Dermis microvascular lymphatic vessel endothelial cell (primary cell): ENCODE measurements around the gene PRDX3. TPM values are rescaled to one million over a fixed set of nuclear protein-coding genes. Genes with fewer than 3 reads are reported as not detected.
"Not testable (repeated sequence)": the region's sequence is repeated elsewhere in the genome, so short reads cannot be mapped to it uniquely, and the experiment has no call there.

Experiments used
- DNase-seq, 2 donors: peaks; one replicate each; pipeline versions ENCODE4 v3.0.0 to v3.0.0-alpha.2; 2010; ENCODE audit warnings: low read depth in 2 of 2
- total RNA-seq: library from RNA; depleted of rRNA; stranded (reverse); fragments of >200 nt; gene quantifications from 2 replicates; pipeline ENCODE4 v1.2.1, GENCODE V29; 2014

PRDX3 gene
- total RNA-seq, 1 donor from 2014 or later, result 235 TPM

DNA sequence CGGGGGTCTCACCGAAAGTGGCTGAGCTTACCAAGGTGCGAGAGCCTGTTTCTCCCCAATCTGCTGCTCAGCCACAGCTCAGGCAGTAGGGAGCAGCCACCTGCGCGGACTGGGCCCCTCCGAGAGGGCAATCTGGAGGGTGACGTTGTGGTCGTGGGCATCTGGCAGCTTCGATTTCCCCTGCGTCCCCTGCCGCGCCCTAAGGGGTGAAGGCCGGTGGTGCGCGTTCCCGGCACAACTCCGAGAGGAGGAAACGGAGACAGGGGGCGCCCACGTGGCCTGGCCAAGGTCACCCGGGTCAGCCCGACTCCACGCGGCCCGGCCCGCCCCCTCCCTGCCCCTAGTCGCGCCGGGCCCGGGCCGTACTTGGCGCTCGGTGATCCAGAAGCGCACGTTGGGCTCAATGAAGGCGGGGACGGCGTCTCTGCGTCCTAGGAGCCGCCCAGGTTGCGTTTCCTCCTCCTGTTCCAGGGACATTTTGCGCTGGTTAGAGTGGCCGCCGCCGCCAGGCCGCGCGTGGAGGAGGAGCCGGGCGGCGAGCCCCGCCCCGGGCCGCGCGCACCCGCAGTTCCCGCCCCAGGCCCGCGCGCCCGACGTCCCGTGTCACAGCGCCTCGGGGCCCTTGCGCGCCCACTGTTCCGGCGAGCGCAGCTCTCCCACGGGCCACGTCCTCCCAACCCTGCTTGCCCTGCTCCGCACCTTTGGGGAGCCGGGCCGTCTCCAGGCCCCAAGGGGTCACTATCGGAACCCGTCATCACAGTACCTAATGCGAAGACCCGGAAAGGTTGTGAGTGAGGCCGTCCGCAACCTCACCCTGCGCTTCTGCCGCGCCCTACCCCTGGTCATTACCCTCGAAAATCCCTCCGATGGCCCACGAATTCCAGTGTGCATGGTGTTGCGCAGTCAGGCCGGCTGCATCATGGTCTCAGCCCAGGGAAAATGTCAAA, 13.2 kb downstream of the PRDX3 start, which contains the start of gene SFXN4:
Gene SFXN4 (minus strand): TSS at position 544 of the 947 bp plus-strand sequence. CDS start 67 bp downstream, at position 477.
- DNase-seq, result peak; percentile 14 to 73

DNA sequence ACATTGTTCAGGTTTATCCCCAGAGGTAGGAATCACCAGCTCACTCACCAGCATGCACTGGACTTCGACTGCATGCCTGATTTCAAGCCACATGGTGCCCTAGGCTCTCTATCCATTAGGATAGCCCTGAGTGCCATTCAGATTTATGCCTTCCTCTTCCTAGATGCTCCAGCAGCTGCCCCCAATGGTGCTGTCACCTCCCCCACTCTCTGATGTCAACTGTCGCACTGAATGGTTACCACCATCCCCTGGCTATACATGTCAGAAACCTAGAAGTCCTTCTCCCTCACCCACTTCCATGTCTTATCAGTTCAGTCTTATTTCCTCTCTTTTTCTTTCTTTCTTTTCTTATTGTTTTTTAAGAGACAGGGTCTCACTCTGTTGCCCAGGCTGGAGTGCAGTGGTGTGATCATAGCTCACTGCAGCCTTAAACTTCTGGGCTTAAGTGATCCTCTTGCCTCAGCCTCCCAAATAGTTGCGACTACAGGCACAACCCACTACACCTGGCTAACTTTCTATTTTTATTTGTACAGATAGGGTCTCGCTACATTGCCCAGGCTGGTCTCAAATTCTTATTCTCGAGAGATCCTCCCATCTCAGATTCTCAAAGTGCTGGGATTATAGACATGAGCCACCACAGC, 16.0 kb downstream of the PRDX3 start:
- no peak for DNase-seq

DNA sequence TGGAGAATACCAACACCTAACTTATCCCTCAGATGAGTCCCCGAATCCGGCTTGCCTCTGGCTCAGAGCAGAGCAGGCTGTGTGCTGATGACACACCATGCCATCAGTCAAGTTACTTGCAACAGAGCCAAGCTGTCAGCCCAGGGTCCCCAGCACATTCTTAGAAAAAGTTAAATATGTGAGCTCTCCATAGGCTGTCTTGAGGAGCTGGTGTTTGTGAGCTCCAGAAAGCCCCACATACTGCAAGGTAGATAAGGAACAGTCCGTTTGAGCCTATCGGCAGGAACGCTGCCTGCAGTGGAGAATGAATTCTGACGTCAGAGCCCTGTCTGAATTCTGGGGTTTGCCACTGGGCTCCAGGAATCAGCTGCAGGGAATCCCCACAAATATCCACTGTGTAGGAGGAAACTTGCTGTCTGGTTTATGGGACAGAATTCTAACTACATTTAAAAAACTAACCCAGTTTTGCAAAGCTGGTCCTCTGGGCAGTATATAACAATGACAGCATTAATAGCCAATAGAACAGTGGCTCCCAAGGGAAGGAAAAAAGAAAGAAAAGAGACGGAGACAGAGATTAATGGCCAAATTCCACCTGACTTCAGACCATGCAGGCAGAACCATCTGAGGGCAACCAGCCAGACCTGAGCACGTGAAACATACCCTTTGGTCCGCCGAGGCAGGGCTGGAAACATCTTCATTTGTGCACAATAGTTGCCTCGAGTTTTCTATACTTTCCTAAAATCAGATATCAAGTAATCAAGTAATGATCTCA, 16.7 kb downstream of the PRDX3 start:
- DNase-seq, result no peak

DNA sequence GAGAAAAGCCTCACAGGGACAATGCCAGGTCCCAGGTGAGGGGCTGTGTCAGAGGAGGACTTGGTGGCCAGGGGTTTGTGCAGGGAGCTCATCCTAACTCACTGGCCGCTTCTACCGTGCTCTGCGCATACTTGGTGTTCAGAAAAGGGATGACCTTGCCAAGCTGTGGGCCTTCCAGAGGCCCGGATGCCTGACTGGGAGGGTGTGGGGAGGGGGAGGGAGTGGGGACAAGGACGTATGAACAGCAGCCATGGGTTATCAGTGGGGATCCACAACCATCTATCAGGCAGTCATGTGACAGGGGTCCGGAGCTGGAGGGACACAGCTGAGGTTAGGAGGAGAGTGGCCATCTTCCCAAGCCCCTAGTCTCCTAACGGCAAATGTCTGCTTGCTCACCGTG, 19.3 kb downstream of the PRDX3 start:
- no peak for DNase-seq

DNA sequence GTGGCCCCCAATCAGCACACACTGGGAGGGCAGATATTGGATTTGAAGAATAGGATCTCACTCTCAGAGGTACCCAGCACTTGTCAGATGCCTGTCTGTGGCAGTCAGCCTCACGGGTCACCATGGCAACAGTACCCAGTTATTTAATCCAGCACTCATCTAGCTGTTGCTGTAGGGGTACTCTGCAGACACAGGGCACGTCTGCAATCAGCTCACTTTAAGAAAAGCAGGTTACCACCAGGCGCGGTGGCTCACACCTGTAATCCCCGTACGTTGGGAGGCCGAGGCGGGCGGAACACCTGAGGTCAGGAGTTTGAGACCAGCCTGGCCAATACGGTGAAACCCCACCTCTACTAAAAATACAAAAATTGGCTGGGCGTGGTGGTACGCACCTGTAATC, 25.0 kb downstream of the PRDX3 start:
- DNase-seq, result no peak

DNA sequence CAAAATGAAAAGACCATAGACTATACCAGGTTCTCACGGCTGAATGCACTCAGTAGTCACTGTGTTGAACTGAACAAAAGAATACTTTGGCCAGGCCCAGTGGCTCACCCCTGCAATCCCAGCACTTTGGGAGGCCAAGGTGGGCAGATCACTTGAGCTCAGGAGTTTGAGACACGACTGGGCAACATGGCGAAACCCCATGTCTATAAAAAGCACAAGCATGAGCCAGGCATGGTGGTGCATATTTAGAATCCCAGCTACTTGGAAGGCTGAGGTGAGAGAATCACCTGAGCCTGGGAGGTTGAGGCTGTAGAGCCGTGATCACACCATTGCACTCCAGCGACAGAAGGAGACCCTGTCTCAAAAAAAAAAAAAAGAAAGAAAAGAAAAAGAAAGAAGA, 25.6 kb downstream of the PRDX3 start:
- no peak for DNase-seq

DNA sequence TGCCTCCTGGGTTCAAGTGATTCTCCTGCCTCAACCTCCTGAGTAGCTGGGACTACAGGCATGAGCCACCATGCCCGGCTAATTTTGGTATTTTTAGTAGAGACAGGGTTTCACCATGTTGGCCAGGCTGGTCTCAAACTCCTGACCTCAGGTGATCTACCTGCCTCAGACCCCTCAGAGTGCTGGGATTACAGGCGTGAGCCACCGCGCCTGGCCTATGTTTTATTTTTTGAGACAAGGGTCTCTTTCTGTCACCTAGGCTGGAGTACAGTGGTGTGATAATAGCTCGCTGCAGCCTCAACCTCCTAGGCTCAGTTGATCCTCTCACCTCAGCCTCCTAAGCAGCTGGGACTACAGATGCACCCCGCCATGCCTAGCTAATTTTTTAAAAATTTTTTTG, 27.0 kb downstream of the PRDX3 start:
- DNase-seq, result not testable (repeated sequence)

DNA sequence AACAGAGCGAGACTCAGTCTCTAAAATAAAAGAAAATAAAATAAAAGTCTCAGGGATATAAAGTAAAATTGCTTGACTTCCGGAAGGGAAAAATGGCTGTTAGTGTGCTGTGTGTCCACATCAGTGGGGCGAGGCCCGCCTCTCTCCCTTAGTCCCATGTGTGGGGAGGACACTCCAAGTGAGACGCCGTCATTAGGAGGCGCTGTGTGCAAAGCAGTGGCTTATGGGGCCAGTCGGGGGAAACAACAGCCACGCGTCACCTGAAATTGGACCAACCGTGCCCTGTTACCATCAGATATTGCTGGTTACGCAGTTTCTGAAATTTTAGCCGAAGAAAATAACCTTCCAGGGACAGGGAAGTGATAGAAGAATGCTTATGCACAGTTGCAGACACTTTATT, 28.9 kb downstream of the PRDX3 start:
- peak in 1 of 2 donors; percentile 6 for DNase-seq

DNA sequence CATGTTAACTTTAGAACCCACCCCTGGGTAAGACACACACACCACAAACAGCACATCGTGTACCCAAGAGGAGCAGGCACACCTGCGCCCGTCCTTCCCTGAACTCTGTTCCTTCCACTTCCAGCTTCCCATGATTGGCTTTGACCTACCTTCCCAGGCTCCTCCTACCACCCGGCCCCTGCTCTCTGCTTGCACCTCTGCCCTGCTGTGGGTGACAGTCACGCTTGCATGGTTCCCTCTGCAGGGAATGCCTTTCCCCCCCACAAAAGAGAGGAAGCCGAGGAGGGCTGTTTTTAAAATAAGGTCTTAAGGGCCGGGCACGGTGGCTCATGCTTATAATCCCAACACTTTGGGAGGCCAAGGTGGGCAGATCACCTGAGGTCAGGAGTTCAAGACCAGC, 29.5 kb downstream of the PRDX3 start:
- DNase-seq, result no peak

DNA sequence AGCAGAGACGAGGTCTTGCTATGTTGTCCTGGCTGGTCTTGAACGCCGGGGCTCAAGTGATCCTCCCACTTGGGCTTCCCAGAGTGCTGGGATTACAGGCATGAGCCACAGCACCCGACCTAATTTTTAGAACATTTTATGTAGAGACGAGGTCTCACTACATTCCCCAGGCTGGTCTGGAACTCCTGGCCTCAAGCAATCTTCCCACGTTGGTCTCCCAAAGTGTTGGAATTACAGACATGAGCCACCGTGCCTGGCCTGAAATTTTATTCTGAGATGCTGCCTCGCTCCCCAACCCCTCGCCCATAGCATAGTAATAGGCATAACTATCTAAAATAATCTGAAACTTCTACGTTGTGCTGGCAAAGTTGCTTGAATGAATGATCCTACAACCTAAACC, 35.0 kb downstream of the PRDX3 start:
- DNase-seq, result no peak

DNA sequence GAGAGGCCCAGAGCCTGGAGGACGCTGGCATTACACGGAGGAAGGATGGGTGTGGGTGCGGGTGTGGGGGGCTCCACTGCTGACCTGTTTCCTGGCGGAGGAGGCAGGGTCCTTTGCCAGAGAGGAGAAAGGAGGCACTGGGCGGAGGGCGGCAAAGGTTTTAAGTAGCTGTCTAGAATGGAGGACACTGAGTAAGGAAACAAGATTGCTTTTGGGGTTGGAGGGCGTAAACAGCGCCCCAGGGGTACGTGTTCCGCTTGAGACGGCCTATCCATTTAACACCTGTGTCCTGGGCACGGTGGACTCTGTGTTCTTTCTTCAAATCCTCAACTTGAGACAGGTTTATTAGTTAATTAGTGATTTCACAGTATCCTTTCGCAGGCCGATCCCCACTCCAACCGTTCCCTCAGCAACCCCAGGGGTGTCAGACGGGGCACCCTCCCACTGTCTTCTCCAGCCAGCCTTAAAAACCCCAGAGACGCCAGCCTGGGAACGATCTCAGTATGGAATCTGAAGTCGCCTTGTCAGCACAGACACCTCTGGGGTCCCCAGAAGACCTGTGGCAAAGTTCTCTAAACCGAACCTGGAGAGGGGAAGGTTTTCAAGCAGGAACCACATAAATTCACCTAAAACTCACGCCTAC, 37.9 kb downstream of the PRDX3 start:
- DNase-seq, result no peak

DNA sequence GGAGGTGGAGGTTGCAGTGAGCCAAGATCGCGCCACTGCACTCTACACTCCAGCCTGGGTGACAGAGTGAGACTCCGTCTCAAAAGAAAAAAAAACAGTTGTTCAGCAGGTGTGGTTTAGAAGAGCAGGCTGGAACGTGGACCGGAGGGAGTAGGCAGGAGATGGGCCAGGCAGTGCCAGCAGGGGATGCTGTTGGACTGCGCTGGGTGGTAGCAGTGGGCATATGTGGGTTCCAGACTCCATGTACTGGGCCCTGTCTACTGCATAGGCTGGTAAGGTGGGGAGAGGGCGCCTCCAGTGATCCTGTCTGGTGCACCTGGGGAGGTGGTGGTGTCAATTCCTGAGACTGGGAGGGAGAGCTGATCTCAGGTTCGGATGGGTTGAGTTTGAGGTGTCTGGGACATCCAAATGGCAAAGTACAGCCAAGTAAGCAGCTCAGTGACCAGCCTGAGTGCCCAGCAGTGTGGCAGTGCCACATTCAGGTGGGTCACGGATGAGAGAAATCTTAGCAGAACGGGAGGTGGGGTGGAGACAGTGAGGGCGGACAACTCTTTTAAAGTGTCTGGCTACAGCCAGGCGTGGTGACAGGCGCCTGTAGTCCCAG, 39.0 kb downstream of the PRDX3 start:
- peak; percentile 11 to 48 for DNase-seq

DNA sequence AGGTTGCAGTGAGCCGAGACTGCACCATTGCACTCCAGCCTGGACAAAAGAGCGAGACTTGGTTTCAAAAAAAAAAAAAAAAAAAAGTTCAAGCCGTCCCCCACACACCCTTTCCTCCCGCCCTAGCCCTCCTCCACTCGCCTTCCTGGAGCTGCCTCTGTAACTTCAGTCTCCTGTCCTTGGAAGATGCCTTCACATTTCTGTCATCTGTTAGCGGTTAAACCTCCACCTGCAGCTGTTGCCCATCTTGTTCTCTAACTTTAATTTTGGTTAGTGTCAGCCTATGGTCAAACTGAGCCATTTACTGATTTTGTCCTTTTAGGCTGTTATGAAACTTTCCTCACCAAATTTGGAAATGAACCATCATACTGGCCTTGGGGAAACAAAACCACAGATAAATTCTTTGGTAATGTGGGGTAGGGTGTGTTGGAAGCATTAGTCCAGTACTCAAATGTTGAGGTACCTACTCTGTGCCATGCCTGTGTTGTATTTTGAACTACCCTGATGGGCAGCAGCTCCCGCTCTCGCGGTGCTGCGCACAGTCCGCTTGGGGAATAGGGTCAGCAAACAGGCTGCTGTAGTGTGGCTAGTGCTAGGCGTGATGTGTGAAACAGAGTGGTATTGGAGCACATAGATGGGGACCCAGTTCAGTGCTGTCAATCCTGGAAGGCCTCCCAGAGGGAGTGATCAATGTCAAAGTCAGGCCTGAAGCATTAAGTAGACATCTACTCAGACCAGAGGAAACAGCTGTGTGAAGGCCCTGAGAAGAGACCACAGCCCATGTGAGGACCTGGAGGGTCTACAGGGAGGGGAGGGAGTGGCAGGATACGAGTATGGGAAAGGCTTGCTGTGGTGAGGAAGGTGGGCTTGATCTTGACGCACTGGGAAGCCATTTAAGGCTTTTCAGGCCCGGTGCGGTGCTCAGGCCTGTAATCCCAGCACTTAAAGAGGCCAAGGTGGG, 40.0 kb downstream of the PRDX3 start:
- no peak for DNase-seq

DNA sequence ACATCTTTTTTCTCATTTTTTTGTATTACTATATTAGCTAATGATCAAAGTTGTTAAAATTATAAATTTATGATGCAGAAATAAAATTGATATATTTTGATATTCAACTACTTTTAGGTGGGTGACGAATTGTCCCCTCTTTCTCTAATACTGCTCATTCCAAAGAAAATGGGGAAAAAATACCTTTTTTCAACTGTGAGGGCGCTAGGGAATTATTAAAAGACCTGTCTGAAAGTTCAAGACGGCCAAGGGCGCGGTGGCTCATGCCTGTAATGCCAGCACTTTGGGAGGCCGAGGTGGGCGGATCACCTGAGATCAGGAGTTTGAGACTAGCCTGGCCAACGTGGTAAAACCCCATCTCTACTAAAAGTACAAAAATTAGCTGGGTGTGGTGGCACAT, 40.7 kb downstream of the PRDX3 start:
- not testable (repeated sequence) for DNase-seq

DNA sequence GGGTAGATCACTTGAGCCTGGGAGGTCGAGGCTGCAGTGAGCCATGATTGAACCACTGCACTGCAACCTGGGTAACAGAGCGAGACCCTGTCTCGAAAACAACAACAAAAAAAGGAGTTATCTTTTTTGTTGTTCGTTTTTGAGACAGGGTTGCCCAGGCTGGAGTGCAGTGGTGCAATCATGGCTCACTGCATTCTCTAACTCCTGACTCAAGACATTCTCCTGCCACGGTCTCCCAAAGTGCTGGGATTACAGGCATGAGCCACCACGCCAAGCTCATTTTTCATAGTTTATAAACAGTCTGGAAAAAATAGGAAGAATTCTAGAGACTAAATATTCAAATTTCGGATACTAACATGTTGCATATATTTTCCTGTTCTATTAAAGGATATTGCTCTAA, 42.5 kb downstream of the PRDX3 start:
- DNase-seq, result no peak

DNA sequence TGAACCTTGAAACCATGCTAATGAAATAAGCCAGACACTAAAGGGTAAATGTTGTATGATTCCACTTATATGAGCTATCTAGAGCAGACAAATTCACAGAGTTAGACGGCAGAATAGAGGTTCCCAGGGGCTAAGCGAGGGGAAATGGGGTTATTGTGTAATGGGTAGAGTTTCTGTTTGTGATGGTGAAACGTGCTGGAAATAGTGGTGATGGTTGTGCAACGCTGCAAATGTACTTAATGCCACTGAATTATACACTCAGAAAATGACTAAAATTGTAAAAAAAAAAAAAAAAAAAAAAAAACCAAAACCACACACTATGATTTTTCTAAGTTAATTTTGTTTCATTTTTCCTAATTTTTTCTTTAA, 43.1 kb downstream of the PRDX3 start:
- no peak for DNase-seq

DNA sequence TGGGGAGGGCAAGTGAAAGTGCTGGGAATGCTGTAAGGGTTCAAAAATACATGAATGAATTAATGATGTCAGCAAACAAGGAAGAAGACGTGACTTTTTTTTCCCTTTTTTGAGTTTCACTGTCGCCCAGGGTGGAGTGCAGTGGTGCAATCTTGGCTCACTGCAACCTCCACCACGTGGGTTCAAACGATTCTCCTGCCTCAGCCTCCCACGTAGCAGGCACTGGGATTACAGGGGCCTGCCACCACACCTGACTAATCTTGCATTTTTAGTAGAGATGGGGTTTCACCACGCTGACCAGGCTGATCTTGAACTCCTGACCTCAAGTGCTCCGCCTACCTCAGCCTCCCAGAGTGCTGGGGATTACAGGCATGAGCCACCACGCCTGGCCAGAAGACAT, 44.7 kb downstream of the PRDX3 start:
- no peak for DNase-seq

DNA sequence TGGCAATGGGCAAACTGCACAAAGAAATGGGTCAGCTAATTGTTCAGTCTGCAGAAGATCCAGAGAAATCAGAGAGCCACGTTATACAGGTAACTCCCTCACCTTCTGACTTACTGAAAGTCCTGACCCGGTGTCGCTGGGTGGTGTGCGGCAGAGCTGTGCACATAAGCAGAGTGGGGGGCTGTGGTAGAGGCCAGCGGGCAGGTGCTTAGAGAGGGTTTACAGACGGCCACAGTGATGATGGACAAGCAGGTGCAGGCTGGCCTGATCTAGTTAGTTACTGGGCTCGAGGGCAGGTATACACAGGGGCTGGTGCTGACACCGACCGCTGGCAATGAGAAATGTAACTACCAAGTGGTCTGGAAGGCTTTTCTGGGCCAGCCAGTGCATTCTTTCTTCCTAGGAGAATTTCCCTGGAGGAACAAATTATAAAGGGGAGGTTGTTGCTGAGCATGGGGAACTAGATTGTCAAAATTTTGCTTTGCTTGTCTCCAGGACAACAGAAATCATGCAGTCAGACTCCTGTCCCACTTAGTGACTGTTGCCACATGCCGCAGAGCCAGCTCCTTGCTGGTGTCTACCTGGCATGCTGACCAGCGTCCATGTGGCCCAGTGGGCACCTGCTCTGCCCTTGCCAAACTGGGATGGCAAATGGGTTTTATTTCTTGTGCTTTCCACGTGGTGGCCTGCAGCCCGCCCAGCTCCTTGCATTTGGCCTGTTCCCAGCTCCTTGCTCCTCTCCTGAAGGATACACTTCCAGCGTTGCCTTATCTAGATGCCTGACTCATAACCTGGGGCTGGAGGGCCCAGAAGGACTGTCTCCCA, 45.9 kb downstream of the PRDX3 start:
- DNase-seq, result no peak
